HG03439 (cell line): ENCODE results near the gene DDTL.
A peak's percentile ranks its signal among the peaks of the same experiment; 100 is the strongest.
"Not testable (repeated sequence)": the region's sequence is repeated elsewhere in the genome, so short reads cannot be mapped to it uniquely, and the experiment has no call there.

ENCODE experiments used
- ATAC-seq: cut with Tn5 transposase; IDR thresholded peaks from one replicate; pipeline ENCODE4 v1.9.1; 2021; ENCODE audit warnings: mild to moderate bottlenecking, moderate library complexity; ENCODE audit not compliant: unreplicated experiment

Gene DDTL

GRCh38 chr22:23969071-23969470, 2.4 kb downstream of the DDTL start:
- ATAC-seq = no peak

DNA sequence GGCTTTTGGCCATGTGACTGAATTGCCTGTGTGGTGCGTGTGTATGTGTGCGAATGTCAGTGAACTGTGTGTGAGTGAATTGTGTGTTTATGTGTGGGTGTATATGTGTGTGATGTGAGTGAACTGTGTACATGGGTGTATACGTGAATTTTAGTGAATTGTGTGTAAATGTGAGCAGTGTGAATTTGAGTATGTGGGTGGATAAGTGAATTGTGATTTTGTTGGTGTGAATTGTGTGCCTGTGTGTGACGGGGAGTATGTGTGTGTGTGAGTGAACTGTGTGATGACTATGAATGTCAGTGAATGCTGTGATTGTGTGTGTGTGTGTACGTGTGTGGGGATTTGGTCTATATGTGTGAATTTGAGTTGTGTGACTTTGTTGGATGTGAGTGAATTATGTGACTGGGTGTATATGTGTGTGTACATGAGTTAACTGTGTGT, 3.5 kb downstream of the DDTL start:
- ATAC-seq = no peak

GRCh38 chr22:23970816-23971486, 4.3 kb downstream of the DDTL start:
- ATAC-seq = no peak

DNA sequence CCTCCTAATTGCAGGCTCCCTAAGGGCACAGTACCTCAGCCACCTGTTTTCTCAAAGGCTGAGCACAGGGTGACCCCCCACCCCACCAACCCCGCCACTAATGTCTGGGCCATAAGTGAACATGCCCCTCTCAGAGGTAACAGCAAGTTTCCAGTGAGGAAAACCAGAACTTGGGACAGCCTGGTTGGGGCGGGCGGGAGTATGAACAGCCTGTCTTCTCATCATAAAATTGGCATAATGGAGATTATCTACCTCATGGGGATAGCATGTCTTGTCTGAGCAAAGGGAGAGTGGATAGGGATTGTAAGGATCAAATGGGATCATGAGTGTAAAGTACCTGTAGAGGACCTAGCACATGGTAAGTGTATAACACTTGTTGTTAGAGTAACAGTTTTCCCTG, 5.2 kb downstream of the DDTL start:
- not testable (repeated sequence) for ATAC-seq

DNA sequence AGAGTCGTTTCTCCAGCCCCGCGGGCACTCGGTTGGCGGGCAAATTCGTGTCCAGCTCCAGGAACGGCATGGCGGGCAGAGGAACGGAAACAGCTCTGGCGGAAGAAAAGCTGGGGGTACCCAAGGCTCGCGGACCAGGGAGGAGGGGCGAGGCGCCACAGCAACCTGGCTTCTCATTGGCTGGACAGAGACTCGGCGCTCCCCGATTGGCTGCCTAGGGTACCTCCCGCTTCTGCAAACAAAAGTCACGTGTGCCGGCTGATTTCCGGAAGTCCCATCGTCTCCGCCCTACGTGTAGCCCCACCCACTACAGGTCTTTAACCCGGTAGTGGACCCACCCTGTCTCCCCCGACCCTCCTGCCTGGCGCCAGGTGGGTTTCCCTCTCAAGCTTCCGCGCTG, 7.7 kb downstream of the DDTL start, which contains the start of gene DDT:
Gene DDT (minus strand): TSS at position 97 of the 400 bp plus-strand sequence. CDS start 27 bp downstream, at position 70.
- ATAC-seq = peak; percentile 88

DNA sequence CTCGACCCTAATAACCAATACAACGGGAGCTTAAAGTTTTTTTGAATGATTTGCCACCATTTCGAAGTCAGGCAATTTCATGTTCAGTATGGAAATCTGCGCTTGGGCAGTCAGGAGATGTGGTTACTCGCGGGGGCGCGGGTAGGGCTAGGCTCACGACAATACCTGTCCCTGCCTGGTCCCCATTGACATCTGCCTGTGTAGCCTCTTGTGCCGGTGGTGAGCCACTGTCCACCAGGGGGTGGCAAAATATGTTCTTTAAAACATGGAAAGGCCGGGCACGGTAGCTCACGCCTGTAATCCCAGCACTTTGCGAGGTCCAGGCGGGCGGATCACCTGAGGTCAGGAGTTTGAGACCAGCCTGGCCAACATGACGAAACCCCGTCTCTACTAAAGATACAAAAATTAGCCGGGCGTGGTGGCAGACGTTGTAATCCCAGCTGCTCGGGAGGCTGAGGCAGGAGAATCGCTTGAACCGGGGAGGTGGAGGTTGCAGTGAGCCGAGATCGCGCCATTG, 8.2 kb downstream of the DDTL start:
- peak; percentile 34 for ATAC-seq

DNA sequence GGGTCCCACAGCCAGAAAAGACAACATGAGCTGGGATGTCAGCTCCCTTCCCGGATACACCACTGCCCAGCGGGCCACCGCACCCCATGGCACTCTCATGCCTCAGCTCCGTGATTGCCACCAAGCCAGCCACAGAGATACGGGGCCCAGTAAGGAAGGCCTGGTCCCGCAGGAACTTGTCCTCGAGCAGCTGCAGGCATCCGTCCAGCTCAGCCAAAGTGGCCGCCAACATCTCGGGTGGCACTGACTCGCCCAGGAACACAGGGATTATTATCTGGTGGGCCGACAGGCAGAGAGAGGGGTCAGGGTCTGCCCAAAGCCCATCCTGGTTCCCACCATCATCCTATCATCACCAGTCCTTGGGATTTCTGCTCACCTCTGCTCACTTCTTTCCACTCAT, 10.6 kb downstream of the DDTL start:
- ATAC-seq = not testable (repeated sequence)

GRCh38 chr22:23979557-23980240, 13.0 kb downstream of the DDTL start, which contains the start of gene GSTT2:
Gene GSTT2, plus strand, starts transcription at chr22:23980134.
- ATAC-seq = not testable (repeated sequence)

DNA sequence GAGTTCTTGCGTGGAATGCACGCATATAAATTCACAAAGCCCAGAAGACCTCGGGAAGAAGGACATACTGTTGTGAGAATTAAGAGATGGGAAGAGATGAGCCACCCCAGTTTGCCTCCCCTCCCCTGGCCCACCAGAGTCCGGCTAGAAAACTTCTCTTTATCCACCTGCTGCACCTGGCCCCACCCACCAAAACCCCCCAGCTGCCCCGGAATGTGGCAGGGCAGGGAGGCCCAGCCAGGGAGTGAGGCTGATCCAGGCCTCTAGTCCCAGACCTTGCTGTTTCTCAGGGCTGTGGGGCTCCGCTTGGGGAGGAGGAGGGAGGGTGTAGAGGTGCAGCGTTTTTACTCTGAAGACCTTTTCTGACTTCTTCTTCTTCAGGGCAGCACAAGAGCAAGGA, 13.9 kb downstream of the DDTL start:
- not testable (repeated sequence) for ATAC-seq

- ATAC-seq = no peak
Measured at GRCh38 chr22:23984430-23984829, 17.7 kb downstream of the DDTL start.

DNA sequence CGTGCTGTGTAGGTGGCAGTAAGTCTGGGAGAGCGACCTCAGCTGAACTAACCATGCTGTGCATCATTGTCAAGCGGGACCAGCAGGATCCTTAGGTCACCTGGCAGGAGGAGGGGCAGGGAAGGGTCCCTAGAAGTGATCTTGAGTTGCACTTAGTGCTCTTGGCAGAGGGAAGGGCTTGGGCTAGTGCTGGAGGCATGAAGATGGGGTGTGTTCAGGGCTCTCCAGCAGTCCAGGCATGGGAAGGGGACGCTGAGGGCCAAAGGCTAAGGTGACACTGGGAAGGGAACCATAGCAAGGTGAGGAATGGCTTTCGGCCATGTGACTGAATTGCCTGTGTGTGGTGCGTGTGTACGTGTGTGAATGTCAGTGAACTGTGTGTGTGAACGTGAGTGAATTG, 19.4 kb downstream of the DDTL start:
- ATAC-seq = not testable (repeated sequence)

GRCh38 chr22:23986538-23987178, 20.0 kb downstream of the DDTL start:
- ATAC-seq = not testable (repeated sequence)

GRCh38 chr22:23989583-23990244, 23.0 kb downstream of the DDTL start:
- ATAC-seq = not testable (repeated sequence)

GRCh38 chr22:23993080-23993479, 26.4 kb downstream of the DDTL start:
- ATAC-seq = not testable (repeated sequence)

- ATAC-seq = not testable (repeated sequence)
Measured at GRCh38 chr22:23993581-23994177, 27.0 kb downstream of the DDTL start.

DNA sequence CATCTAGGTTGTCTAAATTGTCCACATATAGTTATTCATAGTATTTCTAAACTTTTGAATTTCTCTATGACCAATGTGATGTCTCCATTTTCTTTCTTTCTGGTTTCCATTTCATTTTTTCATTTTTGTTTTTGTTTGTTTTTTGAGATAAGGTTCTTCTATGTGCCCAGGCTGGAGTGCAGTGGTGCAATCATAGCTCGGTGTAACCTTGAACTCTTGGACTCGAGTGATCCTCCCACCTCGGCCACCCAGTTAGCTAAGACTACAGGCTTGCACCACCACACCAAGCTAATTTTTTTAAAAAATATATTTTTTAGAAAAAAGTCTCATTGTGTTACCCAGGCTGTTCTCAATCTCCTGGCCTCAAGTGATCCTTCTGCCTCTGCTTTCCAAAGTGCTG, 30.4 kb downstream of the DDTL start:
- no peak for ATAC-seq

DNA sequence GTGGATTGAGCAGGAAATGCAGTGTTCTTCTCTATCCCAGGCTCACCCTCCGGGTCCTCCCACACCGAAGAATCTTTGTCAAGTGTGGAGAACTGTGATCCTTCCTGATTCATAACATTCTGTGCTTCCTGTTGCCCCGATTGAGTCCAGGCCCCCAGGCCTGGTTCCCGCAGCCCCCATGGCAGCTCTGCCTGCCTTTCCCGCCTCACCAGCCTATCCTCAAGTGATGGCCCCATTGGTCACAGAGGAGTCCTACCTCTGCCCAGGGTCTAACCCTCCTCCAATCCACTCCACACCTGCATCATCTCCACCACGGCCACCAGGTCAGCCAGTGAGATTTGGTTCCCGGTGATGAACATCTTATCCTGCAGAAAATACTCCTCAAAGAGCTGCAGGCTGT, 33.1 kb downstream of the DDTL start:
- not testable (repeated sequence) for ATAC-seq

DNA sequence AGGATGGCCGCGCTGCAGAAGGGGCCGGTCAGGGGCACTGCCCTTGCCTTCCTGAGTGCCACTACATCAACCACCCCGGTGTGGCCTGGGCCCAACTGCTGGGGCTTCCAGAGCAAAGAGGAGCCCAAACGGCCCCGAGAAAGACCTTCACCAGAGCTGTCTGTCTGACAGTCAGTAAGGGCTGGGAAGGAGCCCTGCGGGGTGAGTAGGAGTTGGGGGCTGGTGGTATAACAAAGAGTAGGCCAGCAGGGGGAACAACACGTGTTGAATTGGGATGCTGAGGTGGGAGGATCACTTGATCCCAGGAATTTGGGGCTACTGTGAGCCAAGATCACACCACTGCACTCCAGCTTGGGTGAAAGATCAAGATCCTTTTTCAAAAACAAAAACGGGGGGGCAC, 34.6 kb downstream of the DDTL start:
- no peak for ATAC-seq

- no peak for ATAC-seq
Measured at GRCh38 chr22:24002272-24002671, 35.6 kb downstream of the DDTL start.

- ATAC-seq = no peak
Measured at GRCh38 chr22:24002851-24003250, 36.2 kb downstream of the DDTL start.

- ATAC-seq = no peak
Measured at GRCh38 chr22:24003887-24004286, 37.2 kb downstream of the DDTL start.
